GM18526 (cell line): ENCODE results near the gene DBT.

Experiments used
- POLR2A ChIP-seq: IDR thresholded peaks from 3 replicates; pipeline ENCODE4 v1.6.1; 2011; ENCODE audit not compliant: insufficient read length; ENCODE audit errors: extremely low read depth

Gene DBT

GRCh38 chr1:100261686-100262085 lies 12.1 kb upstream of the DBT start:
- TF ChIP-seq POLR2A: no peak

GRCh38 chr1:100253552-100253951 lies 3.9 kb upstream of the DBT start:
- TF ChIP-seq POLR2A: no peak

GRCh38 chr1:100252901-100253300 lies 3.3 kb upstream of the DBT start:
- no peak for TF ChIP-seq POLR2A

GRCh38 chr1:100250807-100251206 lies 1.2 kb upstream of the DBT start:
- no peak for TF ChIP-seq POLR2A

- TF ChIP-seq POLR2A: no peak
Observed at GRCh38 chr1:100250264-100250663, 630 bp upstream of the DBT start.

- TF ChIP-seq POLR2A: no peak
Observed at GRCh38 chr1:100249155-100249536, 488 bp downstream of the DBT start.

- no peak for TF ChIP-seq POLR2A
Observed at GRCh38 chr1:100246738-100247137, 2.9 kb downstream of the DBT start.

- no peak for TF ChIP-seq POLR2A
Observed at GRCh38 chr1:100240631-100241030, 9.0 kb downstream of the DBT start.

- TF ChIP-seq POLR2A: no peak
Observed at GRCh38 chr1:100239961-100240360, 9.7 kb downstream of the DBT start.

- TF ChIP-seq POLR2A: no peak
Observed at GRCh38 chr1:100237091-100237490, 12.5 kb downstream of the DBT start.

- TF ChIP-seq POLR2A: no peak
Observed at GRCh38 chr1:100234432-100234831, 15.2 kb downstream of the DBT start.

GRCh38 chr1:100232156-100232555 lies 17.5 kb downstream of the DBT start:
- no peak for TF ChIP-seq POLR2A

- TF ChIP-seq POLR2A: no peak
Observed at GRCh38 chr1:100231721-100232120, 17.9 kb downstream of the DBT start.

- no peak for TF ChIP-seq POLR2A
Observed at GRCh38 chr1:100230765-100231164, 18.9 kb downstream of the DBT start.

- no peak for TF ChIP-seq POLR2A
Observed at GRCh38 chr1:100229681-100230443, 19.8 kb downstream of the DBT start.

- no peak for TF ChIP-seq POLR2A
Observed at GRCh38 chr1:100222428-100222827, 27.2 kb downstream of the DBT start.

- no peak for TF ChIP-seq POLR2A
Observed at GRCh38 chr1:100219883-100220282, 29.8 kb downstream of the DBT start.
